Fibroblast of lung (primary cell): Measurements from ENCODE around the gene ACSS1. TPM values are rescaled to one million over a fixed set of nuclear protein-coding genes. Genes with fewer than 3 reads are reported as not detected.

Experiments used
- DNase-seq, 2 donors: peaks; one replicate each; pipeline versions ENCODE4 v3.0.0 to v3.0.0-alpha.2; 2010; ENCODE audit warnings: low read depth in 2 of 2
- H2AFZ ChIP-seq: 2 replicates; pipeline ENCODE4 v1.5.1; 2012; ENCODE audit warnings: low read length, control low read depth, inconsistent platforms
- H3K27ac ChIP-seq: 2 replicates; pipeline ENCODE4 v1.5.1; 2011; ENCODE audit warnings: low read length, control low read depth; ENCODE audit not compliant: insufficient read depth
- H3K27me3 ChIP-seq: 2 replicates; pipeline ENCODE4 v1.5.1; 2011; ENCODE audit warnings: mild to moderate bottlenecking, low read length; ENCODE audit not compliant: control insufficient read depth, insufficient read depth
- H3K36me3 ChIP-seq: 2 replicates; pipeline ENCODE4 v1.5.1; 2011; ENCODE audit warnings: low read length; ENCODE audit not compliant: control insufficient read depth, insufficient read depth
- H3K4me1 ChIP-seq: 2 replicates; pipeline ENCODE4 v1.5.1; 2011; ENCODE audit warnings: low read length; ENCODE audit not compliant: control insufficient read depth, insufficient read depth; ENCODE audit errors: extremely low read depth
- H3K4me2 ChIP-seq: 2 replicates; pipeline ENCODE4 v1.5.1; 2011; ENCODE audit warnings: low read length, control low read depth; ENCODE audit not compliant: insufficient read depth; ENCODE audit errors: extremely low read depth
- H3K4me3 ChIP-seq, 4 experiments: fragments of 200-600 bp in 1 of 4; sonication (generic) in 1 of 4; replicated peaks in 1 of 4; 2 replicates each; pipeline ENCODE4 v1.5.1; 2011 to 2016; ENCODE audit warnings: low read length in 4 of 4, low read depth in 3 of 4, mild to moderate bottlenecking in 3 of 4, control low read depth in 2 of 4, inconsistent platforms in 1 of 4, mixed read lengths in 1 of 4; ENCODE audit not compliant: insufficient read depth in 1 of 4; ENCODE audit errors: control extremely low read depth in 1 of 4
- H3K79me2 ChIP-seq: 2 replicates; pipeline ENCODE4 v1.5.1; 2012; ENCODE audit warnings: mild to moderate bottlenecking, low read length, inconsistent platforms; ENCODE audit not compliant: control insufficient read depth, insufficient read depth
- H3K9ac ChIP-seq: 2 replicates; pipeline ENCODE4 v1.5.1; 2011; ENCODE audit warnings: mild to moderate bottlenecking, low read length, control low read depth; ENCODE audit not compliant: insufficient read depth
- H3K9me3 ChIP-seq: 2 replicates; pipeline ENCODE4 v1.5.1; 2012; ENCODE audit warnings: low read depth, low read length; ENCODE audit not compliant: control insufficient read depth, insufficient read depth
- H4K20me1 ChIP-seq: 2 replicates; pipeline ENCODE4 v1.5.1; 2011; ENCODE audit warnings: low read length; ENCODE audit not compliant: control insufficient read depth, insufficient read depth; ENCODE audit errors: extremely low read depth
- CTCF ChIP-seq, 2 donors: IDR thresholded peaks in 1 of 2; conservative IDR thresholded peaks in 1 of 2; 1 replicate in 1 of 2; 2 replicates in 1 of 2; pipeline ENCODE4 v1.5.1; 2011 to 2012; ENCODE audit warnings: low read length in 2 of 2, control low read depth in 1 of 2, inconsistent platforms in 1 of 2, low read depth in 1 of 2, mild to moderate bottlenecking in 1 of 2
- EZH2 ChIP-seq: IDR thresholded peaks from 2 replicates; pipeline ENCODE4 v1.5.1; 2012; ENCODE audit warnings: low read length, control low read depth, mild to moderate bottlenecking; ENCODE audit errors: missing control alignments
- polyA plus RNA-seq, 2 donors: library from polyadenylated mRNA; depleted of rRNA in 1 of 2; stranded (reverse) in 1 of 2; unstranded in 1 of 2; fragments of >200 nt; gene quantifications; 2 replicates each; pipeline ENCODE4 v1.2.1, GENCODE V29; 2011 to 2012; ENCODE audit warnings: missing spikeins in 1 of 2
- total RNA-seq: library from RNA; depleted of rRNA; stranded (reverse); fragments of >200 nt; gene quantifications from 2 replicates; pipeline ENCODE4 v1.2.1, GENCODE V29; 2014

ACSS1 gene
- total and polyA plus RNA-seq, 2 donors (not counting 1 experiment from before 2014, with no cell fraction given): 1.3 to 3.4 TPM

- peaks cover 3% of the 10 kb centered on the region for H3K27me3 ChIP-seq
- DNase-seq: no peak
- no peak overlapping the region for H3K4me2 ChIP-seq
- no peak overlapping the region for H3K9ac ChIP-seq
- TF ChIP-seq EZH2 (no peak), CTCF (conservative IDR thresholded peaks at IDR 0.05 in 1 of 2, IDR thresholded peaks at IDR 0.05 in 1 of 2; ENCODE audit: low read depth in 1 of 2, low read length in 2 of 2) (no peak)
- H3K36me3 ChIP-seq: no peaks in the 10 kb centered on the region
- H2AFZ ChIP-seq: no peak overlapping the region
- no peak overlapping the region for H3K27ac ChIP-seq
- H4K20me1 ChIP-seq: no peaks in the 10 kb centered on the region
- peaks cover 10% of the 10 kb centered on the region for H3K4me1 ChIP-seq
- H3K9me3 ChIP-seq: no peaks in the 10 kb centered on the region
- no peaks in the 10 kb centered on the region for H3K79me2 ChIP-seq
- H3K4me3 ChIP-seq: no peak overlapping the region
Observed at GRCh38 chr20:25038591-25039015, 19.3 kb downstream of the ACSS1 start.

DNA sequence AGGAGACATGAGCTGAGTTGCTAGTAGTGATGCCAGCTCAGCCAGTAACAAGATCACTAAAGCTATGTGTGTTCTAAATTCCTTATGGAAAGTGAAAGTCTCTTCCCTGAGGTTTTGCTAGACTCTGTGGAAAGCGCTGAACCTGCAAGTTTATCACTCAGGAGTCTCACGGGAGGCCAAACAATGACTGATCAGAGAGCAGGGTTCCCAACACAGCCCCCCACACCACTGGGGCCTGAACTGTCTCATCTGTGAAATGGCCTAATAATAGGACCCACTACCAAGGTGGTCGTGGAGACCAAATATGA is 19.9 kb downstream of the ACSS1 start:
- no peaks in the 10 kb centered on the region for H3K36me3 ChIP-seq
- H2AFZ ChIP-seq: no peak overlapping the region
- H4K20me1 ChIP-seq: no peaks in the 10 kb centered on the region
- H3K9me3 ChIP-seq: no peaks in the 10 kb centered on the region
- no peak overlapping the region for H3K27ac ChIP-seq
- H3K79me2 ChIP-seq: no peaks in the 10 kb centered on the region
- H3K4me1 ChIP-seq: peaks cover 10% of the 10 kb centered on the region
- H3K27me3 ChIP-seq: peaks cover 3% of the 10 kb centered on the region
- H3K9ac ChIP-seq: no peak overlapping the region
- no peak for DNase-seq
- no peak overlapping the region for H3K4me3 ChIP-seq
- no peak for TF ChIP-seq CTCF (conservative IDR thresholded peaks at IDR 0.05 in 1 of 2, IDR thresholded peaks at IDR 0.05 in 1 of 2; ENCODE audit: low read depth in 1 of 2, low read length in 2 of 2)
- no peak for TF ChIP-seq EZH2
- no peak overlapping the region for H3K4me2 ChIP-seq

GRCh38 chr20:25037288-25038102 is 20.4 kb downstream of the ACSS1 start:
- Histone ChIP-seq H3K9ac (no peak overlapping the region), H3K27ac (no peak overlapping the region), H3K9me3 (no peaks in the 10 kb centered on the region), H3K27me3 (peaks cover 3% of the 10 kb centered on the region), H2AFZ (no peak overlapping the region), H3K79me2 (no peaks in the 10 kb centered on the region), H3K4me2 (no peak overlapping the region), H3K4me1 (peaks cover 10% of the 10 kb centered on the region), H4K20me1 (no peaks in the 10 kb centered on the region), H3K36me3 (no peaks in the 10 kb centered on the region), H3K4me3 (no peak overlapping the region)
- no peak for DNase-seq
- TF ChIP-seq EZH2: no peak
- TF ChIP-seq CTCF (conservative IDR thresholded peaks at IDR 0.05 in 1 of 2, IDR thresholded peaks at IDR 0.05 in 1 of 2; ENCODE audit: low read depth in 1 of 2, low read length in 2 of 2): no peak
